HG03378 (cell line): Measurements from ENCODE around the gene CCDC178.
A peak's percentile ranks its signal among the peaks of the same experiment; 100 is the strongest.

Experiments
- ATAC-seq: cut with Tn5 transposase; IDR thresholded peaks from one replicate; pipeline ENCODE4 v1.9.1; 2021; ENCODE audit warnings: mild to moderate bottlenecking, moderate library complexity; ENCODE audit not compliant: unreplicated experiment

The CCDC178 gene

GRCh38 chr18:32929213-32929612 is 511.3 kb downstream of the CCDC178 start:
- ATAC-seq: no peak

GRCh38 chr18:32922951-32923430 is 517.5 kb downstream of the CCDC178 start:
- no peak for ATAC-seq

DNA sequence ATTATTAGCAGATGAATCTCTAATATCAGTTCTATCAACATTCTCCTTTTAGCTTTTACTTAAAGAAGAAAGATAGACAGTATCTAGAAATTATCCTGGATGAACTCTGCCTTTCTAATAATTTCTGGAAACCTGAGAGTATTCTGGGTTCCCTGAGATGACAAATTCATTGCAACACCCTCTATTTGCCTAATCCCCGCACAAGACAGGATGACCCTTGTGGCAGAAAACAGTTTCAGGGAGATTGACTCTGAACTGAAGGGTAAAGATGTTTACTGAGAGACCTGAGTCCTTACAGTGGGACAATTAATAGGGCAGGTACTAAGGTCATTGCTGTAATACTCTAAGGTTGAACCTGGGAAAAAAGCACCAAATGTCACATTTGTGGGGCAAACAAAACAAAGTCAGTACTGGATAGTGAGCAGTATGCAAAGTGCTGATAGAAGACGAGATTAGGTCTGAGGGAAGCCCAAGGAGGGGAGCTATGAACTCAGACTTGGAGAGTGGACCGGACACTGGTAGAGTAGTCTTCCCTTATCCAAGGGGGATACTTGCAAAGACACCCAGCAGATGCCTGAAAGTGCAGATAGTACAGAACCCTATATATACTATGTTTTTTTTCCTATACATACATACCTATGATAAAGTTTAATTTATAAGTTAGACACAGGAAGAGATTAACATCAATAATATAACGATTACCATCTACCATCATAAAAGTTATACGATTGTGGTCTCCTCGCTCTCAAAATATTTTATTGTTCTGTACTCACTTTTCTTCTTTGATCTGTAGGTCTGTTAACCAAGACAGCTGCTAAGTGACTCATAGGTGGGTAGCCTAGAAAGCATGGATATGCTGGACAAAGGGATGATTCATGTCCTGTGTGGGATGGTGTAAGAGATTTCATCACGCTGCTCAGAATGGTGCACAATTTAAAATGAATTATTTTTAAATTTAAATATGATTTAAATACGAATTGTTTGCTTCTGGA is 519.4 kb downstream of the CCDC178 start:
- no peak for ATAC-seq

GRCh38 chr18:32919799-32920198 is 520.7 kb downstream of the CCDC178 start:
- peak; percentile 91 for ATAC-seq

- ATAC-seq: no peak
Measured at GRCh38 chr18:32918692-32919250, 521.8 kb downstream of the CCDC178 start.

GRCh38 chr18:32915516-32915915 is 525.0 kb downstream of the CCDC178 start:
- ATAC-seq: no peak

DNA sequence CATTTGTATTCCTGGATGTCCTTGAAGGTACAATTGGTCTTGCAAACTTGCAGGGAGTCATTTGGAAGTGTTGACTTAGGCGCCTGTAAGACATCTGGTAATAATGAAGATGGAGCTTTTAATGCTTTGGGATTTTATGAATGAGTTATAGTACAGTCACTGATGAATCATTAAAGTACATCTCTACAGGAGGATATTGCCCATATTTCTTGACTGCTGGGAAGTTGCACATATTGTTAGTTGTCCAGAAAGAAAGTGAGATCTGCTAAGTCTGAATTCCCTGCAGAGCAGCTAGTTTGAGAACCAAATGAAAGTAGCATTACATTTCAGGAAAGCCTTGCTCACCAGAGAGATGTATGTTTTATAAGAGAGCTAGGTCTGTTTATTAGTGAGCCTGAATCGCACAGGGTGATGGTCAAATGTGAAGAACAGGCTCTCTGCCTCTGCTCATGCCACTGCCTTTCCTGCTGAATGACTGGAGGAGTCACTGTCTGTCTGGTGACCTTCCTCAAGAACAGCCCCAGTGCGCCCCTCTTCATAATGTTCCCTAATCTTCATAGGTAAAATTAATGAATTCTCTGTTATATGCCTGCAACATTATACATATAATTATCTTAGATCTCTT is 528.7 kb downstream of the CCDC178 start:
- no peak for ATAC-seq

- no peak for ATAC-seq
Measured at GRCh38 chr18:32910694-32911296, 529.7 kb downstream of the CCDC178 start.

- no peak for ATAC-seq
Measured at GRCh38 chr18:32909798-32910561, 530.5 kb downstream of the CCDC178 start.

- ATAC-seq: no peak
Measured at GRCh38 chr18:32908424-32908805, 532.1 kb downstream of the CCDC178 start.

GRCh38 chr18:32907648-32908423 is 532.7 kb downstream of the CCDC178 start:
- no peak for ATAC-seq

GRCh38 chr18:32907311-32907585 is 533.3 kb downstream of the CCDC178 start:
- ATAC-seq: no peak

DNA sequence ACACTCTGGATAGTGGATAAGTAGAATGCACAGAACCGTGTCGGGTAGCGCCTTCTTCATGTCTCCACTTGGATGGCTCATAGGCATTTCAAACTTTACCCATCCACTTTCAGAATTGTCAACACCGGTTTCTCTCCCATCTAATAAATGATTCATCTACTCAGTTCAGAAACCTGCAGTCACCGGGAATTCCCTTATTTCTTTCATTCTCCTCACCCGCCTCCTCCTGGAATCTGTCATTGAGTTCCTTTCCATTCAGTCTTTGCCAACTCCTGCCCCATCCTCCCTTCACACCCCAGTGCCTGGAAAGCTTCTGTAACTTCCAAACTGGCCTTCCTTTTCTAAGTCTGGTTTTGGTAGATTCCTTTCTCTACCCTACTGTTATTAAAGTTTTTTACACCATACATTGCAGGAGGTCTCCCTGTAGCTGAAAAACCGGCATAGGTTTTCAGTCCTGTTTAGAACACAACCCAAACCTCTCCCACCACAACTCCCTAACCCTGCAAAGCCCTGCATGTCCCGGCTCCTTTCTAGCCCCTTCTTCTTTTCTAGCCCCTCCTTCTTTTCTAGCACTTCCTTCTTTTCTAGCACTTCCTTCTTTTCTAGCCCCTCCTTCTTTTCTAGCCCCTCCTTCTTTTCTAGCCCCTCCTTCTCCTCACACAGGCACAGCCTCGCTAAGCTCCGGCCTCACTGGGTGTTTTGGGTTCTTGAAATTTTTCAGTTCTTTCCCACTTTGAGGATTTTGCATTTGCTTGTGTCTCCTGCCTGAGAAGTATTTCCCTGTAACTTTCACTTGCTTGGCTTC is 533.8 kb downstream of the CCDC178 start:
- ATAC-seq: no peak

GRCh38 chr18:32905651-32906050 is 534.9 kb downstream of the CCDC178 start:
- no peak for ATAC-seq

GRCh38 chr18:32902568-32903330 is 537.8 kb downstream of the CCDC178 start:
- no peak for ATAC-seq

DNA sequence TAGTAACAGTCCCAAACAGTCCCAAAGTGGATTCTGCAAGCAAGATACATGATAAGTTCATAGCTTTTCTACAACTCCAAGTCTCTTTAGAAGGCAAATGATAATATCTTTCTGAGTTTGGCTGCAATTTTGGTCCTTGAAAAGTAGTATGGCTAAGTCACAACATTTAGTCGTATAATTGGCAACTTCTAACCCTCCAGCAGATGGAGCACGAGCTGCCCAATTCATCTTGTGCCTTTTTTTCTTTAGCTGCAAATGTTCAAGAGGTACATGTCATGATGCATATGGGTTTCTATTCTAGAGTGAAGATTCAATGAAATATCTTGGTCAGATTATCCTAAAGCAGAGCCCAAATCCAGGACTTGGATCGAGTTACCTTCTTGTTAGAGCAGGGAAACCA is 540.7 kb downstream of the CCDC178 start:
- ATAC-seq: no peak

DNA sequence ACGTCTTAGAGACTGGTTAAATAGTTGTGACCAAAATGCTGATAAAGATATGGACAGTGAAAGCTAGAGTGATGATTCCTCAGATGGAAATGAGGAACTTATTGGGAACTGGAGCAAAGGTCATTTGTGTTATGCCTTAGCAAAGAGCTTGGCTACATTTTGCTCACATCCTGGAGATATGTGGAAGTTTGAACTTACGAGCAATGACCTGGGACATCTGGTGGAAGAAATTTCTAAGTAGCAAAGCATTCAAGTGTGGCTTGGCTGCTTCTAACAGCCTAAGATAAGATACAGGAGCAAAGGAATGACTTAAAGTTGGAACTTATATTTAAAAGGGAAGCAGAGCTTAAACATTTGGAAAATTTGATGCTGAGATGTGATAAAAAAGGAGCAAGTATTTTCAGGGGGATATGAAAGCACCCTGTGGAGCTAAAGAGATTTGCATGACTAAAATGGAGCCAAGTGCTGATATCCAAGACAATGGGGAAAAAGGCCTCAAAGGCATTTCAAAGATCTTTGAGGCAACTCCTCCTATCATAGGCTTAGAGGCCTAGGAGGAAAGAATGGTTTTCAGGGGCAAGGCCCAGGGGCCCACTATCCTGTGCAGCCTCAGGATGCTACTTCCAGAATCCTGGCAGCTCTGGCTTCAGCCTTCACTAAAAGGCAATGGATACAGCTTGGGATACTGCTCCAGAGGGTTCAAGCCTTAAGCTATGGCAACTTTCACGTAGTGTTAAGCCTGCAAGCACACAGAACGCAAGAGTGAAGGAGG is 543.6 kb downstream of the CCDC178 start:
- ATAC-seq: no peak

DNA sequence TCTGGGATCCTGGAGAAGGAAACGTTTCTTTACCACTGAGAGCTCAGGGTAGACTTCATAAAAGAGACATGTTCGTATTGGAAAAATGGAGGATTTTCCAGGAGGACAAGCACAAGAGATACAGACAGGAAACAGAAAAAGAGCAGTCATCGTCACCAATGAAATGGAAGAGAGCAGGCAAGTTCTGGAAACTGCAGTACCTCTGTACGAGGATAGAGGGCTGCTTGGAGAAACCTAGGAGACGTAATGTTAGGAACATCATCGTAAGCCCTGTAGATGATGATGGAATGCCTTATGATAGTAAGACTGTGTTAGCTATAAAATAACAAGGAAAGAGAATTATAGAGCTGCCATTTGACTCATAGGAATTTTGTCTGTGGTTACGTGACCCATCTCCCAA is 546.6 kb downstream of the CCDC178 start:
- no peak for ATAC-seq
